NOMO-1 treated with DMSO at 0.1 percent for 48 hours (cell line): ENCODE data around the gene BTBD6.

Source experiments
- DNase-seq: peaks from one replicate; lab custom pipeline; 2025; ENCODE audit not compliant: unreplicated experiment; lab: John Stamatoyannopoulos, UW

BTBD6 gene

GRCh38 chr14:105248368-105249181 lies at the start of gene BTBD6:
TSS of gene BTBD6 (plus strand) at chr14:105248533. CDS start at chr14:105248712, 179 bp downstream.
- peak; percentile 75 for DNase-seq

GRCh38 chr14:105198588-105198987 lies 49.7 kb upstream of the BTBD6 start:
- no peak for DNase-seq

- no peak for DNase-seq
Observed at GRCh38 chr14:105199093-105199492, 49.2 kb upstream of the BTBD6 start.

GRCh38 chr14:105200074-105200473 lies 48.3 kb upstream of the BTBD6 start:
- DNase-seq = no peak

- DNase-seq = no peak
Observed at GRCh38 chr14:105200641-105201040, 47.7 kb upstream of the BTBD6 start.

GRCh38 chr14:105201156-105201924 lies 47.0 kb upstream of the BTBD6 start:
- DNase-seq = peak; percentile 66

- DNase-seq = peak; percentile 66
Observed at GRCh38 chr14:105201925-105202513, 46.3 kb upstream of the BTBD6 start.

GRCh38 chr14:105203057-105203531 lies 45.2 kb upstream of the BTBD6 start:
- peak; percentile 17 for DNase-seq

GRCh38 chr14:105203701-105204100 lies 44.6 kb upstream of the BTBD6 start:
- no peak for DNase-seq

- no peak for DNase-seq
Observed at GRCh38 chr14:105204206-105204930, 44.0 kb upstream of the BTBD6 start.

GRCh38 chr14:105204931-105205672 lies 43.2 kb upstream of the BTBD6 start:
- DNase-seq = no peak

GRCh38 chr14:105205673-105206208 lies 42.6 kb upstream of the BTBD6 start:
- DNase-seq = no peak

GRCh38 chr14:105206873-105207272 lies 41.5 kb upstream of the BTBD6 start:
- no peak for DNase-seq

- no peak for DNase-seq
Observed at GRCh38 chr14:105207460-105207901, 40.9 kb upstream of the BTBD6 start.

GRCh38 chr14:105207996-105208737 lies 40.2 kb upstream of the BTBD6 start:
- DNase-seq = no peak

GRCh38 chr14:105208738-105209075 lies 39.6 kb upstream of the BTBD6 start:
- no peak for DNase-seq

GRCh38 chr14:105209091-105209490 lies 39.2 kb upstream of the BTBD6 start:
- DNase-seq = no peak

GRCh38 chr14:105209646-105210045 lies 38.7 kb upstream of the BTBD6 start:
- DNase-seq = no peak

GRCh38 chr14:105210266-105211025 lies 37.9 kb upstream of the BTBD6 start:
- no peak for DNase-seq
